GM21825 (cell line): ENCODE results near the gene DCTN2.
"Not testable (repeated sequence)": the region's sequence is repeated elsewhere in the genome, so short reads cannot be mapped to it uniquely, and the experiment has no call there.

ENCODE experiments used
- ATAC-seq: cut with Tn5 transposase; IDR thresholded peaks from one replicate; pipeline ENCODE4 v1.9.1; 2021; ENCODE audit warnings: mild to moderate bottlenecking, moderate library complexity; ENCODE audit not compliant: unreplicated experiment

DCTN2 gene

GRCh38 chr12:57577981-57578758, 31.2 kb upstream of the DCTN2 start:
- no peak for ATAC-seq

GRCh38 chr12:57576613-57577160, 29.7 kb upstream of the DCTN2 start:
- no peak for ATAC-seq

- no peak for ATAC-seq
Measured at GRCh38 chr12:57575771-57576612, 29.0 kb upstream of the DCTN2 start.

GRCh38 chr12:57574795-57575194, 27.8 kb upstream of the DCTN2 start:
- ATAC-seq = no peak

GRCh38 chr12:57571926-57572762, 25.2 kb upstream of the DCTN2 start:
- ATAC-seq = no peak

GRCh38 chr12:57570438-57570837, 23.4 kb upstream of the DCTN2 start:
- ATAC-seq = not testable (repeated sequence)

GRCh38 chr12:57569858-57570257, 22.9 kb upstream of the DCTN2 start:
- ATAC-seq = no peak

GRCh38 chr12:57568838-57569237, 21.8 kb upstream of the DCTN2 start:
- no peak for ATAC-seq

GRCh38 chr12:57564178-57564740, 17.3 kb upstream of the DCTN2 start:
- no peak for ATAC-seq

GRCh38 chr12:57563358-57563757, 16.4 kb upstream of the DCTN2 start:
- ATAC-seq = no peak

GRCh38 chr12:57561117-57561516, 14.1 kb upstream of the DCTN2 start:
- not testable (repeated sequence) for ATAC-seq

GRCh38 chr12:57560516-57560915, 13.5 kb upstream of the DCTN2 start:
- ATAC-seq = no peak

- no peak for ATAC-seq
Measured at GRCh38 chr12:57558864-57559263, 11.9 kb upstream of the DCTN2 start.

- no peak for ATAC-seq
Measured at GRCh38 chr12:57554897-57555296, 7.9 kb upstream of the DCTN2 start.

GRCh38 chr12:57554453-57554852, 7.5 kb upstream of the DCTN2 start:
- ATAC-seq = no peak

GRCh38 chr12:57553343-57554202, 6.6 kb upstream of the DCTN2 start:
- no peak for ATAC-seq

GRCh38 chr12:57552835-57553313, 5.9 kb upstream of the DCTN2 start:
- ATAC-seq = no peak

- no peak for ATAC-seq
Measured at GRCh38 chr12:57552306-57552651, 5.3 kb upstream of the DCTN2 start.

GRCh38 chr12:57551637-57552305, 4.8 kb upstream of the DCTN2 start:
- ATAC-seq = no peak
